GM12801 (cell line): ENCODE data around the gene MICU1.

Experiments used
- CTCF ChIP-seq: IDR thresholded peaks from one replicate; pipeline ENCODE4 v1.5.1; 2011; ENCODE audit warnings: control low read depth; ENCODE audit not compliant: insufficient read length; ENCODE audit errors: extremely low read depth

The MICU1 gene

DNA sequence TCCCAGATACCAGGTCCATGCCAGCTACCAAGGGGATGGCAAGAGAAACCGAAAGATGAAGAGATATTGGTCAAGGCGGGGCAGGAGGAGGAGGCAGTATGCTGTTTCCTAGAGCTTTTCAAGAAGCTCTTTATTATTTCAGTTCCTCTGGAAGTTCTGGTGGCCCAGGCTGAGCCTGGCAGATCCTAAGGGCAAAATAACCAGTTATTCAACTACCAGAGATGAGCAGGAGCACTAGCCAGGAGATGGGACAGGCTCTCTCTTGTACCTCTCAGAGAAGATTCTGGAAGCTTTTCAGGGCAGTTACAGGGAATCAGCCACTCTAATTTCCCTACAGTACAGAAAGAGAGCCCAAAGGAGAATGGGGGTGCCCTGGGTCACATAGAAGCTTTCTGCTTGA, 276.4 kb downstream of the MICU1 start:
- no peak for TF ChIP-seq CTCF

DNA sequence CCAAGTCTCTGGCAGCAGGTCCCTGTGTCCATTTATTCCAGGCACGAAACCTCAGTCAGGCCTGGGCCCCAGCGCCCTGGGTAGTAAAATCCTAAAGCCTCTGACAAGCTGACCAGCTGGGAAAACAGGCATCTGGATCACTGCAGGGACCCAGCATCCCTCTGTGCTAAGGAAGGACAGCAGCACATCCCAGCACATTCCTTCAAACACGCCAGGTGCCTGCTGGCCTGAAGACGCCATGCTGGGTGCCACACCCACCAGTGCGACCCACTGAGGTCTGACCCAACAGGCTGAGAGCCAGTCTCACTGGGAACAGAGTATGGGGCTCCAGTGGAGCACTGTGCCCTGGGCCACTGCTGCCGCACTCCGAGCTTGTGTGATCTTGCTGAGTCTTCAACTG, 277.6 kb downstream of the MICU1 start:
- no peak for TF ChIP-seq CTCF

GRCh38 chr10:72344932-72345331, 280.9 kb downstream of the MICU1 start:
- TF ChIP-seq CTCF, result no peak

- TF ChIP-seq CTCF, result no peak
Measured at GRCh38 chr10:72342911-72343310, 283.0 kb downstream of the MICU1 start.

DNA sequence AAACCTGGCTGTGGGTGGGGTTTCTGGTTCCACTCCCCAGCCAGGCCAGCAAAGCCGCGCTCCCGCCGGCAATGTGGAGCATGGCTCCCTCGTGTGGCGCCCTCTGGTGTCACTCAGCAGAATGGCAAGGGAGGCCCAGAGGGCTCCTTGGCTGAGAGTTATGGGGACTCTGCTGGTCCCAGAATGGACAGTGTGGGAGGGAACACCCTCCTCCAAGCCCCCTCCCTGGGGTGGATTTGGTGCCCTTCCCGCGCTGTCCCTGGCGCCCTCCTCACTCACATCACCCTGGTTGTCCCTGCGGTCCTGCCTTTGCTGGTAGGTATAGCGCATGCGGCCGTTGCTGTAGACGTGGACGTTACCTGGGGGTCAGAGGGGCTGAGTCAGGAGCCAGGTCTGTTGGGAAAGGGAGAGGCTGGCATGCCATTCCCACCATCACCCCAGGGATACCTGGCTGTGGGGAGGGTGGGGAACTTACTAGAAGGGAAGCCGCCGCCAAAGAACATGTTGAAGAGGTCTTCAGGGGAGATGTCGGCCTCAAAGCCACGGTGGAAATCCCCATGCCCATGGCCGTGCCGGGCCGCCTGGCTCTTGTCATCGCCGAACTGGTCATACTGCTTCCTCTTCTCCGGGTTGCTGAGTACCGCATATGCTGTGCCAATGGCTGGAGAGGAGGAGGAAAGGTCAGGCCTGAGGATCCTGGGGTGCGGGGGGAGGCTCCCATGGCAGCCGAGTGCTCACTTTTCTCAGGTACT, 285.2 kb downstream of the MICU1 start:
- peak; percentile 78 for TF ChIP-seq CTCF

DNA sequence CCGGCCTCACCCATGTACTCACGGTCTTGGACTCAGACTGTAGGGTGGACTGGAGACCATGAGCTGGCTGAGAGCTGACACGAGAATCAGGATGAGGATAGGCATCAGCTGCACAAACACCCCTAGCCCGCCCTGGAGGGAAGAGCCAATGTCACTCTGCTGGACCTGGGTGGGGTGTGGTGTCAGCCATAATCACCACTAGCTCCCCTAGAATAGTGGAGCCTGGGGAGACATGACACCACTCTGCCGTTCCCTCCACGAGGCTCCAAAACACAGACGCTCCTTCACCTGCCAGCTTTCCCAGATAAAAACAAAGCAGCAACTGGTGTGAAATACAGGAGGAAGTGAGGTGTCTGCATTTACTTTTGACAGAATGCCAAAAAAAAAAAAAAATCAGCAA, 287.7 kb downstream of the MICU1 start:
- TF ChIP-seq CTCF, result no peak

GRCh38 chr10:72337722-72338121, 288.2 kb downstream of the MICU1 start:
- TF ChIP-seq CTCF, result no peak
